Measurements from ENCODE around the gene LCNL1. TPM values are rescaled to one million over a fixed set of nuclear protein-coding genes. Genes with fewer than 3 reads are reported as not detected.

Gene LCNL1
- total RNA-seq, 2 donors from 2014 or later = 0.06 TPM; not detected in 1

DNA sequence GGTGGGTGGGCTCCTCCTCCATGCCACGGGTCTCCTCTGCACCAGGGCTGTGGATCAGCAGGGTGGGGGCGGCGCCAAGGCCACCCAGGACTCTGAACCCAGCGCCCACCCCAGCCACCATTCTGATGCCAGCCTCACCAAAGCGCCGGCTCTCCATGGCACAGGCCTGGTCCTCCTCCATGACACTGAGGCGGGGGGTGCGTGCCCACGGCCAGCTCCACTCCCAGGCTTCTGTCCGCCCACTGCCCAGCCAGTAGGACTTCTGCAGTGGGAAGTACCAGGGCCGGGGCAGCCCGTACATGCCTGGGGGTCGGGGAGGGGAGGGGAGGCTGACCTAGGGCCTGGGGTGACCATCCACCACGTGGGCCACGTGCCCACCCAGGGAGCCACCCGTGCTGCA, 33.6 kb downstream of the LCNL1 start:
- intact Hi-C loops (cut with DNase I, micrococcal nuclease) = no loop called here
- DNase-seq (no peak), ATAC-seq (no peak)

DNA sequence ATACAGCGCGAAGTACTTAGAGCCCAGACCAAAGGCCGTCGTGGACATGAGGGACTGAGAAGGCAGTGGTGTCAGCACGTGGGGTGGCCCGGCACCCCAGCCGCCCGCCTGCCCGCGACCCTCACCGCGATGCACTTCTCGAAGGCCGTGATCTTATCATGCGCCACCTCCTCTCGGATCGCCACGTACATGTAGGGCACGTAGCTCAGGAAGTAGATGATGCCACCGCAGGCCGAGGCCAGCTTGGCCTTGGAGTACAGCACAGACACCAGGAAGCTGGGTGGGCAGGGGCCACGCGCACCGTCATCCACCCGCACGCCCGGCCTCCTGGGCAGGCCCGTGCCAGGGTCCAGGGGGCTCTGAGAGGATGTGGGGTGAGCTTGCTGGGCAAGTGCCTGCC, 34.3 kb downstream of the LCNL1 start:
- DNase-seq = no peak
- ATAC-seq = no peak
- intact Hi-C loops (cut with DNase I, micrococcal nuclease) = no loop called here

DNA sequence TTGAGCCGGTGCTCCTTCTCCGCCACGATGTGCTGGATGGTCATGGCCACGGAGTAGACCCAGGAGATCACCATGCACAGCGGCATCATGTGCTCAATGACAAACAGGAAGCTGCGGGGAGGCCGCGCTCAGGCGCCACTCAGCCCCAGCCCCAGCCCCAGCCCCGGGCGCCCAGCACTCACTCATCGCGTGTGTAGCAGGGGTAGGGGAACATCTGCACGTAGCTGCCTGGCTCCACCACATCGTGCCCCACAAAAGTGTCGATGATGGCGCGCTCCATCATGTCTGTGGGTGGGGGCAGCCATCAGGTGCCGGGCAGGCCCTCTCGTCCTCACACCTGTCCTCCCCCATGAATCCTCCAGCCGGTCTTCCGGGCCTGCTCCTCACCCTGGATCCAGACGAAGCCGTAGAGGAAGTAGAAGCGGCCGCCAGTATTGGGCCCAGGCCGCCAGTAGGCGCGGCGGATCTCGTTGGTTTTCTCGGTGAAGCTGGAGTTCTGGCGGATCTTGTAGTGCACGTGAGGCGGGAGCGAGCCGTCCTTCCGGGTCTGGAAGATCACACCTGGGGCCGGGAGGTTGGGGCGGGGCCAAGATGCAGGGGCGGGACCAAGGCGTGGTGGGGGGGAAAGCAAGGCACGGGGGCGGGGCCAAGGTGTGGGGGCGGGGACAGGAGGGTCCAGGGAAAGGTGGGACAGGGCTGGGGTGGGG, 35.2 kb downstream of the LCNL1 start:
- intact Hi-C loops (cut with DNase I, micrococcal nuclease) = no loop called here
- ATAC-seq = no peak
- DNase-seq = no peak

DNA sequence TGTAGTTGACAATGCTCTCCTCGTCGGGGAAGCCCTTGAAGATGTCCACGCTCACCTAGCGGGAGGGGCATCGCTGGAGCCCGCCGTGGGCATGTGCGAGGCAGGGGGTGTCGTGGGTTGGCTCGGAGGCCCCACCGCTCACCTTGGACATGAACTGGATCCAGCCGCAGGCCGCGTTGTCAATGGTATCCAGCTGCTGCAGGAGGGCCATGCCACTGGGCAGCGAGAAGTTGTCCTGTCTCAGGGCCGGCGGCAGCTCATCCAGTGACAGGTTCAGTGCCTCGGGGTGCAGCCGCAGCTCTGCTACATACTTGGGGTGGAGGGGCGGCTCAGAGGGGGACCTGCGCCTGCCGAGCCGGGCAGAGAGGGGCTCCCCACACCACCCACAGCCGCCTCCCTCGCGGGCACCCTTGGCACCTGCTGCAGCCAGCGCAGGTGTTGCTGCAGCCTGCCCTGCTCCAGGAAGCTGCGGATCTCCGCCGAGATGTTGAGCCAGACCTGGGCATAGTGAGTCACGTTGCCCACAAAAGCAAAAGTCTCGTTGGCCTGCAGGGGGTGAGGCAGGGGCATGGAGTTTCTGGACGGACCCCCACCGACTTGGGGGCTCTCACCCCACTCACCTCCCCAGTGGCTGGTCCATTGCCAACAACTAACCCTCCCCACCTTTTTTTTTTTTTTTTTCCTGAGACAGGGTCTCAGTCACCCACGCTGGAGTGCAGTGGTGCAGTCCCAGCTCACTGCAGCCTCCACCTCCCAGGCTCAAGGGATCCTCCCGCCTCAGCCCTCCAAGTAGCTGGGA, 36.2 kb downstream of the LCNL1 start:
- intact Hi-C loops (cut with DNase I, micrococcal nuclease) = no loop called here
- DNase-seq (no peak), ATAC-seq (no peak)

DNA sequence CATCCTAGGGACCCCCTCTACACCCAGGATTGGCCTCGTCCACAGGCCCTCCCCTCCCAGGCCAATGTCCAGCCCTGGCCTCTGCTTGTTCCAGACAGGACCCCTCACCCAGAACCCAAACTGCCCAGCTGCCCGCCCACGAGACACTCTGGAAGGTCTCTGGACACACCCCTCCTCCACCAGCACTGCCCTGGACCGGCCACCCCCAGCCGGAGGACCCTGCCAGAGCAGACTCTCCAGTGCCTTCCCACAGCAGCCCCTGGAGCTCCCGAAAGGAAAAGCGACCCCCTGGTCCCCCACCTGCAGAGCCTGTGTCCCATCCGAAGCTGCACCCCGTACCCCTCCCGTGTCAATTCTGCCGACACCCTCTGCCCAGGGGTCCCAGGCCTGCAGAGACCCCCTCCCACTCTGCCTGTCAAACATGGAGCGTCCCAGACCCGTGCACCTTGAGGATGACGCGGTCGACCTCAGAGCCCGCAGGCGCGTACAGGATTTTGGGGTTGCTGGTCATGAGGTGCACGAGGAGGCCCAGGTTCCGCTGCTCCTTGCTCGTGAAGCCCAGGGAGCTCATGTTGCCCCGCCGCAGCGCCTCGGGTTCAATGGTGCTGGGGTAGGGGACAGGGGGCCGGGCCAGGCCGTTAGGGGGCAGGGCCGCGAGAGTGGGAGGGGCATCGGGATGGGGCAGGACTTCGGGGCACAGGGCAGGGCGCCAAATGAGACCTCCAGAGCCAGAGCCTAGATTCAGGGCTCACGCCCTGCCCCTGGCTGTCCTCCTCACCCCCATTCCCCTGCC, 37.3 kb downstream of the LCNL1 start:
- intact Hi-C loops (cut with DNase I, micrococcal nuclease) = loop anchor here in 1 of 2 donors (10.0 kb wide), 1 partner anchor 75 kb away; the partner anchor contains the start of genes C8G and FBXW5
- ATAC-seq (no peak), DNase-seq (no peak)

DNA sequence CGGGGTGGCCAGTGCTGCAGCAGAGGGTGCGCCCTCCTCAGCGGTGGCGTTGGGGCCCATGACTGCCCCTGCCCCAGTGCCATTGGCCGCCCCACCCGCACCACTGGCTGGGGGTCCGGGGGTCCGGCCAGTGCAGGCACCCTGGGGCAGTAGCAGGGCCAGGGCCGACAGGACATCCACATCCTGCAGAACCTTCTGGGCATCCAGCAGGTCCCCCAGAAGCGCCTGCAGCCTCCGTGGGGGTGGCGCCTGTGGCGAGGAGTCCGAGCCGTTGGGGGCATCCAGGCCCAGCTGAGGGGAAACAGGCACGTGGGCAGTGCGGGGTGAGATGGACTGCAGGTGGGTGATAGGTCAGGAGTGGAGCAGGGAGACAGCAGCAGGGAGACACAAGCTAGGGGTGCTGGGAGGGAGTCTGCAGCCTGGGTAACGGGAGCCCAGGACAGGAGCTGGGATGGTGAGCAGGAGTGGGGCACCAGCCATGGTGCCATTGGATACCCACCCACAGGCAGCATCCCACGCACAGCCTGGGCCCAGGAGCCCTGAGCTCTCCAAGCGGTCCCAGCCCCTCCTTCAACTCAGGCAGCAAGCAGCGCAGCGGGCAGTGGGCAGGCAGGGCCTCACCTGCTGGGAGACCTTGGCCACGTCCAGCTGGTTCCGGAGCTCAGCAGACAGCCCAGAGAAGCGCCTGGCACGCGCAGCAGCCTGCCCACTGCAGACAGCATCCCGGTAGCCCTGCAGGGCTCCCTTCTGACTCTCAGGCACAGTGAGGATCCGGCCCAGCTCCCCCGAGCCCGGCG, 38.2 kb downstream of the LCNL1 start:
- intact Hi-C loops (cut with DNase I, micrococcal nuclease) = loop anchor here in 1 of 2 donors (10.0 kb wide), 1 partner anchor 76 kb away; the partner anchor contains the start of genes C8G and FBXW5
- no peak for ATAC-seq
- no peak for DNase-seq

DNA sequence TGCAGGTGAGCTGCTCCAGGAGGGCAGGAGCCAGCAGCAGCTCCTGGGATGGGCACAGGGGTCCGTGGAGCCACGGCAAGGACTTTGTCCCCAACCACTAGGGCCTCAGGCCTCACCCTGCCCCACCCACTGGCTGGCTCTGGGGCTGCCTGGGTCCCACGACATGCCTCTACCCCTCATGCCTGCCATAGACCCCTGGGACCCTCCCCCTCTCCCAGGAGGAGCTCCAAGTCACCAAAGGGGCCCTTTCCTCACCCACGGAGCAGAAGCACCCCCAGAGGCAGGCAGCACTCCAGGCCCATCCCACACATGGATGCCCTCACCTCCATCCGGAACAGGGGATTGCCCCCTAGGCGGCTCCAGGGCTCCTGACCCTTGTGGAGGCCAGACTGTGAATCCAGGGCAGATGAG, 38.8 kb downstream of the LCNL1 start:
- ATAC-seq (peak; percentile 37), DNase-seq (peak in 1 of 2 donors; percentile 66)
- intact Hi-C loops (cut with DNase I, micrococcal nuclease) = loop anchor here in 1 of 2 donors (10.0 kb wide), 1 partner anchor 77 kb away; the partner anchor contains the start of genes C8G and FBXW5

DNA sequence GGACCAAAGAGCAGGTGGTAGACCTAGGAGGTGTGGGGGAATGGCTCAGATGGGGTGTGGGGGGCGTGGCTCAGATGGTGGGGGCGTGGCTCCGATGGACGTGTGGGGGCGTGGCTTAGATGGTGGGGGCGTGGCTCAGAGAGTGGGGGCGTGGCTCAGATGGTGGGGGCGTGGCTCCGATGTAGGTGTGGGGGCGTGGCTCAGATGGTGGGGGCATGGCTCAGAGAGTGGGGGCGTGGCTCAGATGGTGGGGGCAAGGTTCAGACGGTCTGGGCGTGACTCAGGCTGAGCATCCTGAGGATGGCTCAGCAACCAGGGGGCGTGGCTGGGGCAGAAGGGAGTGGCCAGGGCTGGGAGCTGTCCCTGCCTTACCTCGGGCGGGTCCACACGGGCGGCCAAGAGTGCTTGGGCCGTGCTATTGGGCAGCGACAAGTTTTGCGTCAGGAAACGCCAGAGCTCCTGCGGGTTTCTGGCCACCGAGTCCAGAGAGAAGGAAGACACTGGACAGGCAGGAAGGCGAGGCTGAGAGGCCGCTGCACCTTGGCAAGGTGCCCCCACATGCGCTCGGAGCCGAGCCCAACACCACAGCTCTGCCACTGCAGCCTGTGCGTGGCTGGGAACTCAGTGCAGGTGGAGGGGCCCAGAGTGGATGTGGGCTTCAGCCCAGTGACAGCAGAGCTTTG, 39.3 kb downstream of the LCNL1 start:
- peak; percentile 97 to 98 for DNase-seq
- ATAC-seq = peak; percentile 87
- intact Hi-C loops (cut with DNase I, micrococcal nuclease) = loop anchor here in 1 of 2 donors (10.0 kb wide), 1 partner anchor 77 kb away; the partner anchor contains the start of genes C8G and FBXW5

DNA sequence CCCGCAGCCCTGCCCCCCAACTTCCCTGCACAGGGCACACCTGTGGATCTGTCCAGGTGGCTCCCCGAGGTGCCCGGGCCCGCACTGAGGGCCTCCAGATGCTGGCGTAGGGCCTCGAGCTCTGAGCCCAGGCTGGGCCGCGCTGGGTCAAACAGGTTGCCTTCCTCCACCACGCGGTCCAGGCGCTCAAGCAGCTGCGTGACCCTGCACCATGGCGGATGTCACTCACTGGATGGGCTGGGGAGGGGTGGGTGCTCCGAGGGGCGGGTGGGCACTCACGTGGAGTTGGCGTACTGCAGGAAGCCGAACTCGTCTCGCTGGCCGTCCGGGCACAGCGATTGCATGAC, 39.8 kb downstream of the LCNL1 start:
- intact Hi-C loops (cut with DNase I, micrococcal nuclease) = loop anchor here in 1 of 2 donors (10.0 kb wide), 1 partner anchor 78 kb away; the partner anchor contains the start of genes C8G and FBXW5
- ATAC-seq (no peak), DNase-seq (no peak)

DNA sequence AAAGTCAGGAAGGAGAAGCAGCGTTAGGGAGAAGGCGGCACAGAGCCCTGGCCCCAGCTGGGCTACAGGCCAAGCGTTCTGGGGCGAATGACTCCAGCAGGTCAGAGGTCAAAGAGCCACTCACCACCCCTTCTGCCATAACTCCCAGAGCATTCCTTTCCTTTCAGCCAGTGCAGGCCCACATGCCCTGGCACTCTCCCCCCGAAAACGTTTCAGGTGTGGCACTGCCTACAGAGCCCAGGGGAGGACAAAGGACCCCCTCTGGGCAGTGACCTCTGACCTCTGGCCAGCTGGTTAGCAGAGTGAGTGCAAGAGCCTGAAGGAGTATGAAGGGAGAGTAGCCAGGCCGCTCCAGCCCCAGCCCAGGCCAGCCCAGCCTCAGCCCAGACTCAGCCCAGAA, 40.4 kb downstream of the LCNL1 start:
- intact Hi-C loops (cut with DNase I, micrococcal nuclease) = loop anchor here in 1 of 2 donors (10.0 kb wide), 1 partner anchor 78 kb away; the partner anchor contains the start of genes C8G and FBXW5
- DNase-seq = no peak
- ATAC-seq = no peak

DNA sequence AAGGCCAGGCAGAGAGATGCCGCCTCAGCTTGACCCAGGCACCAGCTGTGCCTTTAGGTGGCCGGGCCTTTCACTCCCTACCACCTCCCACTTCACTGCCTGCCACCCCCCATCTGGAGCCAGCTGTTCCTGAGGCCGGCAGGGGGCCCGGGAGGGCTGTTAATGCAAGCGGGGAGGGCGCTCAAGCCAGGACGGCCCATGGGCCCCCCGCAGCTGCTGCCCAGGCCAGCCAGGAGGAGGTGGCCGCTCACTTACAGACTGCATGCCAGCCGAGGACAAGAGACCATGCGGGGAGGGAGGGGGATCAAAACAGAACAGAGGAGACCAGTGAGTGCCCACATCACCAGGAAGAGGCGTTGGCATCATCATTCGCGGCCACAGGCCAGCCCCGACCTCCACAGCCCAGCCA, 40.8 kb downstream of the LCNL1 start:
- intact Hi-C loops (cut with DNase I, micrococcal nuclease) = loop anchor here in 1 of 2 donors (10.0 kb wide), 1 partner anchor 79 kb away; the partner anchor contains the start of genes C8G and FBXW5
- DNase-seq (no peak), ATAC-seq (no peak)

DNA sequence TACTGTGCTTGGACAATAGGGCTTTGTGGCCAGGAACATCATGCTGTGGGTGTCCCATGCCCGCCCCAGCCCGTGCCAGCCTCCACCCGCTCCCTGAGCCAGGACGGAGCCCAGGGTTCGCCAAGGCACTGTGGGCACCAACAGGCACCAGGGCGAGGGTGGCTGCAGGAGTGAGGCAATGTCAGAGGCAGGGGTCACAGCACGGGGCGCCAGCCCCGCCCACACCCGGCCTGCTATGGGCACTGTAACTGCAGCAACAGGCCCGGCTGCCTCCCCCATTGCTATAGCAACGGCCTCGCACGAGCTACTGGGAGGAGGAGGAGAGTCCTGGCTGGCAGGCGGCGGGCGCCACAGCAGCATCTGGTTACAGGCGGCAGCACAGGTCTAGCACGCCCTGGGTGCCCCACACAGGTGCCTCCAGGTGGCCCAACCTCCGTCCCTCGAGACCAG, 42.7 kb downstream of the LCNL1 start:
- intact Hi-C loops (cut with DNase I, micrococcal nuclease) = loop anchor here in 1 of 2 donors (10.0 kb wide), 1 partner anchor 81 kb away; the partner anchor contains the start of genes C8G and FBXW5
- ATAC-seq (peak; percentile 16), DNase-seq (peak; percentile 68 to 73)

DNA sequence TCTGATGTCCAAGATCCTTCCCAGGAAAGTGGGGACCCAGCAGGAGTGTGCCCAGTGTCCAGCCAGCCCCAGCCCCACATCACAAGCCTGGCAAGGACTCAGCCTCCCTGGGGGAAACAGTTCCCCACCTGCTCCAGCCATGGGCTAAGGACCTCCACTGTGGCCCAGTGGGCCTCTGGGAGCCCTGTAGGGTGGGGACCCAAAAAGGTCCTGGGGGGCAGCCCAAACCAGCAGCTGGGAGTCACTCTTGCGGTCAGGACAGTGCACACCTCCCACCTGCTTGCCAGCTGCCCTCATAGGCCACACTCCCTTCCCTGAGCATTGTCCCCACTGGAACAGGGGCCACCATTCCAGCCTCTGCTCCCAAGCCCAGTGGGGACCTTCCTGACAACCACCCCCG, 43.6 kb downstream of the LCNL1 start:
- intact Hi-C loops (cut with DNase I, micrococcal nuclease) = loop anchor here in 1 of 2 donors (10.0 kb wide), 1 partner anchor 82 kb away; the partner anchor contains the start of genes C8G and FBXW5
- ATAC-seq = no peak
- DNase-seq = no peak

DNA sequence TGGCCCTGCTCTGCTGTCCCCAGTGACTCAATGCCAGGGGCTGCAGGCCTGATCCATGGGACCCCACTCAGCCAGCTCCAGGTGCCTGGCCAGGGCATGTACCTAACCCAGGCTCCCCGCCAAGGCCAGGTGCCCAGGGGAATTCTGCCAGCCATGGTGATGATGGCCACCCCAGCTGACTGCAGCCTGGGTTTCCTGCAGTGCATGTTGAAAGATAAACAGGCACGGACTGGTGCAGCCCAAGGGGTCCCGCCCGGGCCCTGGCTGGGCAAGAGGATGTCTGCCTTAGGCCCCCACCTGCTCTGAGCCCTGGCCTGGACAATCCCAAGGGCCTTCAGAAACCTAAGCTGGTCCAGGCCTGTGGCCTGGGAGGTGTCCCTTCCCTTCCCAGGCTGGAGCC, 44.0 kb downstream of the LCNL1 start:
- intact Hi-C loops (cut with DNase I, micrococcal nuclease) = loop anchor here in 1 of 2 donors (10.0 kb wide), 1 partner anchor 82 kb away; the partner anchor contains the start of genes C8G and FBXW5
- DNase-seq = no peak
- no peak for ATAC-seq

DNA sequence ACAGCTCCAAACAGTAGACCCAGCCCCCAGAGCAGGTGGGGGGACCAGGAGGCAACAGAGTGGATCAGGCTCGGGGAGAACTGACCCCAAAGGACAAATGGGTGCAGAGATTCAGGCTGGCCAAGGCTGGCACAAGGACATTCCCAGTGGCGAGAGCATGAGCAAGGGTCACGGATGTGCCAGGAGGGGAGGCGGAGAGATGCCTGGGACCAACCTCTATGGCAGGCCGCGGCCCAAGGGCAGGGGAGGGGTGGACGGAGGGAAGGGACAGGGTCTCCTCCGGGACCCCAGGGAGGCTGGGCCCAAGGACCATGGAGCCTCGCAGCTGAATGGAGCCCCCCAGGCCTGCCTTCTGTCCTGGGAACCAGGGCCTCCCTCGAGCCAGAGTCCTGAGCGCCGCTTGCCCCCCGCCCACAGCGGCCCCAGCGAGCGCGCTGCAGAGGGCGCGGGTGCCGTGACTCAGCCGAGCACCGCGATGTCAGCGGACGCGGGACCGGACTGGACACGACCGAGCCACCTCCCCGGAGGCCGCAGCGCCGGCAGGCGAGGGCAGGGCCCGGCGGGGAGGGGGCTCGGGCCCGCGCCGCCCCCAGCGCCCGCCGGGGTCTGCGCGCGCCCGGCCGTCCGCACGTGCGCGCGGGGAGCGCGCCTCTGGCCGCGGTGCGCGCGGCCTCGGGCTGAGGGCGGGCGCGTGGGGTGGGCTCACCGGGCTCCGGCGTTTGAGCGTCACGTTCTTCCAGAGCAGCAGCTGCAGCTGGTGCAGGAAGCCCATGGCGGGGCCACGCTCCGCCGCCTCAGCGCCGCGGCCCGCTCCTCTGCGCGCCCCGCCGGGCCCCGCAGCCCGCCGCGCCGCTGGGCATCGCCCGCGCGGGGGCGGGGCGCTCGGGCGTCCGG, 44.8 kb downstream of the LCNL1 start, which contains the start of gene ABCA2:
ABCA2 (minus strand) TSS at position 869 of the 894 bp plus-strand sequence; CDS start at position 772, 97 bp downstream.
- intact Hi-C loops (cut with DNase I, micrococcal nuclease) = loop anchor here in 1 of 2 donors (10.0 kb wide), 1 partner anchor 83 kb away; the partner anchor contains the start of genes C8G and FBXW5
- no peak for ATAC-seq
- no peak for DNase-seq

Data from left colon (tissue), 2 donors.